Neural cell (in vitro differentiated cells): Measurements from ENCODE around the gene SGMS2. TPM values are rescaled to one million over a fixed set of nuclear protein-coding genes. Genes with fewer than 3 reads are reported as not detected.

Experiments
- H2AFZ ChIP-seq: fragments of 200-600, 300-800 bp; sonication (generic), shearing (Covaris generic); 2 replicates; pipeline ENCODE4 v1.6.0; 2014; ENCODE audit warnings: low read depth, mild to moderate bottlenecking, antibody characterized with exemption, low read length, moderate library complexity
- H3F3A ChIP-seq: fragments of 200-600 bp; shearing (Covaris generic); 2 replicates; pipeline ENCODE4 v1.6.1; 2016; ENCODE audit warnings: mild to moderate bottlenecking, moderate library complexity, mixed read lengths, antibody characterized with exemption, low read length; ENCODE audit not compliant: insufficient read depth, poor library complexity, severe bottlenecking
- H3K27ac ChIP-seq: fragments of 200-600, 300-800 bp; sonication (generic), shearing (Covaris generic); 2 replicates; pipeline ENCODE4 v1.5.1; 2014; ENCODE audit warnings: mild to moderate bottlenecking, low read length, moderate library complexity
- H3K27me3 ChIP-seq: fragments of 300-800, 200-600 bp; sonication (generic), shearing (Covaris generic); 2 replicates; pipeline ENCODE4 v1.6.0; 2014; ENCODE audit warnings: mild to moderate bottlenecking, low read depth, low read length, moderate library complexity; ENCODE audit not compliant: insufficient read depth
- H3K36me3 ChIP-seq: fragments of 300-800, 200-600 bp; sonication (generic), shearing (Covaris generic); 2 replicates; pipeline ENCODE4 v1.5.1; 2014; ENCODE audit warnings: mild to moderate bottlenecking, antibody characterized with exemption, low read length, moderate library complexity; ENCODE audit not compliant: insufficient read depth
- H3K4me2 ChIP-seq: fragments of 300-800, 200-600 bp; sonication (generic), shearing (Covaris generic); 2 replicates; pipeline ENCODE4 v1.6.0; 2014; ENCODE audit warnings: mild to moderate bottlenecking, low read length
- H3K4me3 ChIP-seq: fragments of 300-800, 200-600 bp; sonication (generic), shearing (Covaris generic); 2 replicates; pipeline ENCODE4 v1.5.1; 2014; ENCODE audit warnings: mild to moderate bottlenecking, low read length, moderate library complexity
- H3K79me2 ChIP-seq: fragments of 200-600 bp; shearing (Covaris generic); replicated peaks from 2 replicates; pipeline ENCODE4 v1.6.0; 2014; ENCODE audit warnings: mild to moderate bottlenecking, low read length, moderate library complexity; ENCODE audit not compliant: insufficient read depth
- H3K9ac ChIP-seq: fragments of 300-800, 200-600 bp; sonication (generic), shearing (Covaris generic); 2 replicates; pipeline ENCODE4 v1.6.1; 2016; ENCODE audit warnings: mild to moderate bottlenecking, low read length, mixed read lengths
- H3K9me2 ChIP-seq: fragments of 200-600 bp; shearing (Covaris generic); 2 replicates; pipeline ENCODE4 v1.6.1; 2016; ENCODE audit warnings: mild to moderate bottlenecking, low read length, mixed read lengths; ENCODE audit not compliant: insufficient read depth
- H3K9me3 ChIP-seq: fragments of 200-600, 300-800 bp; sonication (generic), shearing (Covaris generic); 2 replicates; pipeline ENCODE4 v1.6.1; 2016; ENCODE audit warnings: mild to moderate bottlenecking, mixed run types, low read length, moderate library complexity, mixed read lengths
- H4K20me1 ChIP-seq: fragments of 200-600 bp; shearing (Covaris generic); 2 replicates; pipeline ENCODE4 v1.6.1; 2016; ENCODE audit warnings: mild to moderate bottlenecking, mixed run types; ENCODE audit not compliant: insufficient read depth
- CTCF ChIP-seq: fragments of 450-650 bp; IDR thresholded peaks from 2 replicates; pipeline ENCODE4 v1.5.1; 2014; ENCODE audit warnings: antibody characterized with exemption, mild to moderate bottlenecking, moderate library complexity; ENCODE audit not compliant: poor library complexity, severe bottlenecking
- EP300 ChIP-seq: fragments of 450-650 bp; conservative IDR thresholded peaks from 2 replicates; pipeline ENCODE4 v1.6.1; 2014; ENCODE audit warnings: antibody characterized with exemption, mild to moderate bottlenecking, moderate library complexity; ENCODE audit not compliant: poor library complexity, severe bottlenecking
- EZH2 ChIP-seq: fragments of 200-600, 300-800 bp; shearing (Covaris generic), sonication (generic); IDR thresholded peaks from 2 replicates; pipeline ENCODE4 v1.6.1; 2014; ENCODE audit warnings: antibody characterized with exemption, low read length, borderline replicate concordance, mild to moderate bottlenecking; ENCODE audit not compliant: insufficient read depth, poor library complexity, severe bottlenecking
- MXI1 ChIP-seq: fragments of 450-650 bp; conservative IDR thresholded peaks from 2 replicates; pipeline ENCODE4 v1.6.1; 2014; ENCODE audit warnings: antibody characterized with exemption, mild to moderate bottlenecking; ENCODE audit not compliant: poor library complexity, severe bottlenecking
- POLR2AphosphoS5 ChIP-seq: IDR thresholded peaks from 2 replicates; pipeline ENCODE4 v1.6.1; 2012
- RAD21 ChIP-seq: fragments of 450-650 bp; conservative IDR thresholded peaks from 2 replicates; pipeline ENCODE4 v1.6.1; 2014; ENCODE audit warnings: antibody characterized with exemption, mild to moderate bottlenecking, moderate library complexity
- REST ChIP-seq: IDR thresholded peaks from 2 replicates; pipeline ENCODE4 v1.6.1; 2012; ENCODE audit warnings: borderline replicate concordance
- SMC3 ChIP-seq: fragments of 450-650 bp; conservative IDR thresholded peaks from 2 replicates; pipeline ENCODE4 v1.6.1; 2014; ENCODE audit warnings: antibody characterized with exemption, mild to moderate bottlenecking, moderate library complexity; ENCODE audit not compliant: poor library complexity
- TAF1 ChIP-seq: IDR thresholded peaks from 2 replicates; pipeline ENCODE4 v1.6.1; 2012; ENCODE audit warnings: low read depth
- polyA minus RNA-seq: library from RNA; depleted of rRNA, polyadenylated mRNA; stranded (reverse); fragments of >200 nt; gene quantifications from 2 replicates; pipeline ENCODE4 v1.2.3, GENCODE V29; 2014
- polyA plus RNA-seq: library from polyadenylated mRNA; depleted of rRNA; stranded (reverse); fragments of >200 nt; gene quantifications from 2 replicates; pipeline ENCODE4 v1.2.3, GENCODE V29; 2014

The SGMS2 gene
- 0.15 TPM in 1 of 2 replicates, not detected in the other for polyA plus RNA-seq
- polyA minus RNA-seq = 0.24 and 3.1 TPM in 2 replicates

GRCh38 chr4:107824350-107825071, at the start of gene SGMS2:
TSS of gene SGMS2 (plus strand) at chr4:107824932. CDS start at chr4:107895554, 70,622 bp downstream.
- Histone ChIP-seq H3K27me3 (peaks cover 40% of the 10 kb centered on the region), H3K27ac (no peak within 1 kb of the TSS)

GRCh38 chr4:107777890-107778289, 46.8 kb upstream of the SGMS2 start:
- H3K36me3 ChIP-seq = no peaks in the 10 kb centered on the region
- no peaks in the 10 kb centered on the region for H3F3A ChIP-seq
- no peak overlapping the region for H3K4me2 ChIP-seq
- no peak overlapping the region for H3K27ac ChIP-seq
- no peaks in the 10 kb centered on the region for H3K9me3 ChIP-seq
- no peak overlapping the region for H3K9ac ChIP-seq
- H3K27me3 ChIP-seq = no peaks in the 10 kb centered on the region
- H2AFZ ChIP-seq = no peak overlapping the region
- no peaks in the 10 kb centered on the region for H3K79me2 ChIP-seq
- no peaks in the 10 kb centered on the region for H4K20me1 ChIP-seq
- TF ChIP-seq EP300 (no peak), TAF1 (no peak), CTCF (no peak), REST (no peak), POLR2AphosphoS5 (no peak), RAD21 (no peak), MXI1 (no peak), EZH2 (no peak), SMC3 (no peak)
- H3K4me3 ChIP-seq = no peak overlapping the region
- H3K9me2 ChIP-seq = no peaks in the 10 kb centered on the region

More at GRCh38 chr4:107824350-107825071, at the start of gene SGMS2:
- H3K9ac ChIP-seq = peak within 1 kb of the TSS; percentile 48
- H3K9me3 ChIP-seq = no peaks in the 10 kb centered on the region
- H3F3A ChIP-seq = no peaks in the 10 kb centered on the region
- no peaks in the 10 kb centered on the region for H3K9me2 ChIP-seq
- no peaks in the 10 kb centered on the region for H3K79me2 ChIP-seq
- no peaks in the 10 kb centered on the region for H4K20me1 ChIP-seq
- H2AFZ ChIP-seq = peak within 1 kb of the TSS; percentile 27
- no peaks in the 10 kb centered on the region for H3K36me3 ChIP-seq
- peak; percentile 19 for TF ChIP-seq CTCF
- no peak for TF ChIP-seq SMC3
- peak within 1 kb of the TSS; percentile 76 for H3K4me3 ChIP-seq
- H3K4me2 ChIP-seq = peak within 1 kb of the TSS; percentile 35
